Uterus (tissue), 2 donors: ENCODE data around the gene RASGEF1C.

Experiments
- CTCF ChIP-seq, 4 experiments: fragments of 200-600 bp in 2 of 4; fragments of 450-650 bp in 2 of 4; sonication (generic) in 2 of 4; IDR thresholded peaks; one replicate each; pipeline ENCODE4 v1.5.1; 2016 to 2019; ENCODE audit warnings: antibody characterized with exemption in 4 of 4, mild to moderate bottlenecking in 2 of 4, moderate library complexity in 1 of 4
- POLR2A ChIP-seq, 2 donors: fragments of 450-650 bp; IDR thresholded peaks; one replicate each; pipeline ENCODE4 v1.6.1; 2016; ENCODE audit warnings: antibody characterized with exemption in 2 of 2, mild to moderate bottlenecking in 1 of 2, moderate library complexity in 1 of 2

- no peak for TF ChIP-seq CTCF (IDR thresholded peaks at IDR 0.05)
- no peak for TF ChIP-seq POLR2A (IDR thresholded peaks at IDR 0.05)
Observed at GRCh38 chr5:180156141-180156540, 52.9 kb downstream of the RASGEF1C start.
